Activated naive CD4-positive, alpha-beta T cell (primary cell): ENCODE measurements around the gene PRDM10.

Experiments
- DNase-seq, 4 experiments: peaks; one replicate each; lab custom pipeline; 2025; lab: John Stamatoyannopoulos, UW

The PRDM10 gene

GRCh38 chr11:130006929-130007328 lies 4.3 kb upstream of the PRDM10 start:
- DNase-seq: no peak

DNA sequence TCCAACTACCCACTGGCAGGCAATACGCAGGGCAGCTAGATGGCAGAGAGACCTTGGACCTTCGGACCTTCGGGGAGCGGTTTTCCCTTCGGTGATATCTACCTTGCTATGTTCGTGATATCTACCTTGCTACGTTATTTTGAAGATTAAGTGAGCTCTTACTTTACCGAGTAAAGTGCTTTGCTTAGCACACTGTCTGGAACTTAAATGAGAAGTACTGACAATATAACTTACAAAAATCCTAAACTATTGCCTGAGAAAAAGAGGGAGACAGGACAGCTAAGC lies 1.0 kb upstream of the PRDM10 start:
- no peak for DNase-seq

DNA sequence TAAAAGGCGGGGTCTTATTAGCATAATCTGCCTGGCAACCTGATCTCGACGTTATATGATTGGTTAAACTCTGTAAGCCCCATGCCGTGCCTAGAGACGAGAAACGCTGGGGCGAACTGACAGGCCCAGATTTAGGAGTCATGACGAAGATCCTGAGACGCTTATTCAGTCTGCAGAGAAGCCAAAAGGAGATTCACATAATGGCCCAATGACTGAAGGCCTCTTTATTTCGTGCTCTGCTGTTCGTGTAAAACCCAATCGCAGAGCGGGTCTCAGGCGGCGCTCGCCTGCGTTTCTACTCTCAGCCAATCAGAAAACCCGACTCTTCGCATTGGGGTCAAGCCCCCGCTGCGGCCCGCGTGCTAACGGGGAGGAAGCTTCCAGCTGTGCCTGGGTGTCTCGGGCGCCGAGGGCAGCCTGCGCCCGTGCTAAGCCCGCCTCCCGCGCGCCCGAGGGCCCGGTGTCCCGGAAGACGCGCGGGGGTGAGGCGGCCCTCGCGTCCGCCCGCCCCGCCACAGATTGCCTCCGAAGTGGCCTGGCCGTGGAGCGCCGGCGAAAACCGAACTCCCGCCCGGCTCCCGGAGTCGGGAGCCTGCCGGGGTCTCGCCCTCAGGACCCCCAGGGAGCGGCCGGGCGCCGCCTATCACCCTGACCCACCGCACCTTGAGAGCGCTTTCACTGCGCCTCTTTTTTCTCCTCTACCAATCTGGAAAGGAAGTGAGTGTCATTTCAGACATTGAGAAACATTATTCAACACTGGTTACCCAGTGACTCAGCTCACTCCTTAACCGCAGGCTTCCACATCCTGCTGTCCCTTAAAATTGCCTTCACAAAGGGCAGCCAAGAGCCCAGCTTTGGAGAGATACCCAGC lies 446 bp upstream of the PRDM10 start:
- peak; percentile 66 to 85 (median 74) for DNase-seq

- DNase-seq: peak in 3 of 4 experiments; percentile 30 to 38 (median 38)
Observed at GRCh38 chr11:130001461-130002351, 929 bp downstream of the PRDM10 start.

DNA sequence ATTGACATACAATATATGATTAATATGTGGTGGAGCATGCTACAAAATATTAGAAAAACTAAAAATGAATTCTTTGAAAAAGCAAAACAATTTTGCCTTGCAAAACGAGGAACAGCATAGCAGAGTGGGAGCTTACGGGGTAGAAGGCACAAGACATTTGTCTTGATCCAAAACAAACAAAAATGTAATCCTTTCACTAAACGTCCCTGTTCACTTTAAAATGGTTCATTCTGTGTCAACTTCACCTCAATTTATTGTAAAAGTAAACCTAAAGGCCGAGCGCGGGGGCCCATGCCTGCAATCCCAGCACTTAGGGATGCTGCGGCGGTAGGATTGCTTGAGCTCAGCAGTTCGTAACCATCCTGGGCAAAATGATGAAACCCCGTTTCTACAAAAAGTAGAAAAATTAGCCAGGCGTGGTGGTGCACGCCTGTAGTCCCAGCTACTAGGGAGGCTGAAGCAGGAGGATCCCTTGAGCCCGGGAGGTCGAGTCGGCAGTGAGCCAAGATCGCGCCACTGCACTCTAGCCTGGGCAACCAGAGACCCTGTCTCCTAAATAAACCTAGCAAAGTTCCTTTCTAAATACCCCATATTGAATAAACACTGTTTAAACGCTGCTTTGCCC lies 2.0 kb downstream of the PRDM10 start:
- DNase-seq: no peak

- DNase-seq: no peak
Observed at GRCh38 chr11:129999407-129999806, 3.2 kb downstream of the PRDM10 start.

DNA sequence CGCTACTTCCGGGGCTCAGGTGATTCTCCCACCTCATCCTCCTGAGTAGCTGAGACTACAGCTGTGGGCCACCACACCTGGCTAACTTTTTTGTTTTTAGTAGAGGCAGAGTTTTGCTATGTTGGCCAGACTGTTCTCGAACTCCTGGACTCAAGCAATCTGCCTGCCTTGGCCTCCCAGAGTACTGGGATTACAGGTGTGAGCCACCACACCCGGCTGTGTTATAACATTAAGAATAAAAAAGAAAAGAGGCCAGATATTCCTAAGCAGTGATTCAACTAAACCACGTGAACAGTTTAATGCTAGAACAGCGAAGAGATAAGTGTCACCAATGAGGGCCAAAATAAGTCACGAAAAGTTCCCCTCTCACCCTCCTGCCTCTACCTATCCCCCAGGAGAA lies 3.7 kb downstream of the PRDM10 start:
- DNase-seq: no peak

- no peak for DNase-seq
Observed at GRCh38 chr11:129998107-129998506, 4.5 kb downstream of the PRDM10 start.

- no peak for DNase-seq
Observed at GRCh38 chr11:129997513-129997912, 5.1 kb downstream of the PRDM10 start.

- DNase-seq: no peak
Observed at GRCh38 chr11:129996113-129996870, 6.3 kb downstream of the PRDM10 start.

- no peak for DNase-seq
Observed at GRCh38 chr11:129995163-129995562, 7.5 kb downstream of the PRDM10 start.

- DNase-seq: peak in 1 of 4 experiments; percentile 13
Observed at GRCh38 chr11:129992161-129992944, 10.3 kb downstream of the PRDM10 start.

- no peak for DNase-seq
Observed at GRCh38 chr11:129989149-129989813, 13.4 kb downstream of the PRDM10 start.

GRCh38 chr11:129987950-129988349 lies 14.7 kb downstream of the PRDM10 start:
- no peak for DNase-seq

- no peak for DNase-seq
Observed at GRCh38 chr11:129985823-129986222, 16.8 kb downstream of the PRDM10 start.

DNA sequence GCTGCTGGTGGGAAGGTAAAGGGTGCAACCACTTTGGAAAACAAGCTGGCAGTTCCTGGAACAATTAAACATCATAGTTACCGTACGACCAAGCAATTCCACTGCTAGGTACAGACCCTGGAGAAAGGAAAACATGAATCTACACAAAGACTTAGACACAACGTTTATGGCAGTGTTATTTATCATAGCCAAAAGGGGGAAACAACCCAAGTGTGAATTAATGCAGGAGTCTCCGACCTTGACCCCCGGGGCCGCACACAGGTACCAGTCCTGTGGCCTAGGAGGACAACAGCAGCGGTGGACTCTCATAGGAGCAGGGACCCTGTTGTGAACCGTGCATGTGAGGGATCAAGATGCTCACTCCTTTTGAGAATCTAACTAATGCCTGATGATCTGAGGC lies 22.5 kb downstream of the PRDM10 start:
- DNase-seq: no peak

- DNase-seq: no peak
Observed at GRCh38 chr11:129979046-129979605, 23.5 kb downstream of the PRDM10 start.

DNA sequence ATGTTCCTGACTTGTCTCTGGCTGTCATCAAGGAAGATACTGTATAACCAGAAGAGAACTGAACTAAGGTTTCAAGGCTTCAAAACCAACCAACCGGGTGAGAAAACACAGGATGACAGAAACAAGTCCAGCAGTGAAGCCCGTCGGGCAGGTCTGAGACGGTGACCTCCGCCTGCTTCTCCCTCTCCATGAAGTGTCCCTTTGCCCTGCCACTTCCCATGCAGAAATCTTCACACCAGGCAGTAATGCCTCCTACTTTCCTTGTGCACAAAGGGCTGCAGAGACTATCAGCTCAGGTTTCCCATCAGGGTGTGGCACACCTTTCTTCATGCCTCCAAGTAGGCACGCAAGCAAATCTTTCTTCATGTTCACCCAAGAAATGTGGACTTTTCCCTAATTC lies 24.2 kb downstream of the PRDM10 start:
- no peak for DNase-seq

GRCh38 chr11:129976328-129976727 lies 26.3 kb downstream of the PRDM10 start:
- DNase-seq: no peak

DNA sequence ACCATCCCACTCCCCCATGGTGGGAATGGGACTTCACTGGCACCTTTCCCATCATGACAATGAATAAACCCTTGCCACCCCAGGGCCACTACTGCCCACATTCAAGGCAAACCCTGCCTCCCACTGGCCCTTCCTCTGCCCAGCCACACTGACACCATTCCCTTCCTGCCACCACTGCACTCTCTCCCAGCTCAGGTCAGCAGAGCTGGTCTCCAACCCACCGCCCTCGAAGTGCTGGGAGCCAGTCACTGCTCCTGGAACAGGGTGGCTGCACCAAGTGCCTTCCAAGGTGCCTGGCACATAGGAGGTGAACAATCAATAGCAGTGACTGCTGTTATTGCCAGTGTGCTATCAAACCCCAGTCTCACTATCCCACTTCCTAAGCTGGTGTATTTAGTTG lies 27.1 kb downstream of the PRDM10 start:
- no peak for DNase-seq
